C4-2B (cell line): ENCODE results near the gene GRIP1.

Experiments used
- CTCF ChIP-seq: fragments of 450-650 bp; conservative IDR thresholded peaks from 2 replicates; pipeline ENCODE4 v1.5.1; 2017; ENCODE audit warnings: mild to moderate bottlenecking
- ZFX ChIP-seq: fragments of 450-650 bp; IDR thresholded peaks from 2 replicates; pipeline ENCODE4 v1.6.1; 2017

GRCh38 chr12:66352899-66353298 lies 326.0 kb downstream of the GRIP1 start:
- TF ChIP-seq CTCF (no peak), ZFX (no peak)
